A549 (cell line): Measurements from ENCODE around the gene PLK5. TPM values are rescaled to one million over a fixed set of nuclear protein-coding genes. Genes with fewer than 3 reads are reported as not detected.

Experiments
- ATAC-seq, 2 experiments: fragments of 200-7000 bp in 1 of 2; fragments of >200 bp in 1 of 2; cut with Nextera tagmentation in 1 of 2; cut with Tn5 transposase in 1 of 2; 3 replicates each; pipeline versions ENCODE4 v1.8.0 to v1.9.1; 2018 to 2020; ENCODE audit warnings: mild to moderate bottlenecking in 1 of 2, moderate library complexity in 1 of 2
- CTCF ChIA-PET: fragments of 300-600 bp; sonication (Branson Sonifier 250); formaldehyde crosslinking; extraction: SDS; loops from one replicate; lab custom pipeline; 2021; ENCODE audit warnings: antibody characterized with exemption, inconsistent platforms; lab: Yijun Ruan, JAX
- POLR2A ChIA-PET: fragments of 350-600 bp; formaldehyde crosslinking; extraction: SDS; loops from one replicate; lab custom pipeline; 2021; ENCODE audit warnings: antibody characterized with exemption, inconsistent platforms; lab: Yijun Ruan, JAX
- DNase-seq, 2 experiments: peaks; one replicate each; pipeline versions ENCODE4 v3.0.0 to v3.0.0-alpha.2; 2011 to 2016; ENCODE audit warnings: low read depth in 1 of 2, low spot score in 1 of 2
- FAIRE-seq: peaks from 2 replicates; lab custom pipeline; 2011; peaks lifted over from hg19 to GRCh38; lab: Jason Lieb, UNC
- H3K27ac ChIP-seq, 2 experiments: fragments of >200 bp; sonication (Bioruptor Twin); formaldehyde crosslinking; 3 replicates each; pipeline ENCODE4 v1.5.1; 2016 to 2017
- H3K4me1 ChIP-seq: fragments of >200 bp; sonication (Bioruptor Twin); formaldehyde crosslinking; 3 replicates; pipeline ENCODE4 v1.6.1; 2016
- H3K4me2 ChIP-seq: fragments of >200 bp; sonication (Bioruptor Twin); formaldehyde crosslinking; 3 replicates; pipeline ENCODE4 v1.6.1; 2016
- H3K4me3 ChIP-seq: fragments of >200 bp; sonication (Bioruptor Twin); formaldehyde crosslinking; 3 replicates; pipeline ENCODE4 v1.5.1; 2016
- H3K9me3 ChIP-seq: fragments of >200 bp; sonication (Bioruptor Twin); formaldehyde crosslinking; 3 replicates; pipeline ENCODE4 v1.6.1; 2016
- EHMT2 ChIP-seq: fragments of 200-600 bp; sonication (generic); IDR thresholded peaks from 2 replicates; pipeline ENCODE4 v1.6.1; 2016; ENCODE audit warnings: antibody characterized with exemption, low read depth, mild to moderate bottlenecking, moderate library complexity
- FOSL2 ChIP-seq, 2 experiments: fragments of 450-650 bp in 1 of 2; fragments of >200 bp in 1 of 2; sonication (Bioruptor Twin) in 1 of 2; formaldehyde crosslinking; IDR thresholded peaks; 2 replicates each; pipeline versions ENCODE4 v1.5.0 to v1.6.1; 2016 to 2020; ENCODE audit warnings: mild to moderate bottlenecking in 1 of 2, moderate library complexity in 1 of 2
- HOXB5 ChIP-seq: fragments of 250-450 bp; sonication (Bioruptor Pico); IDR thresholded peaks from 2 replicates; pipeline ENCODE4 v1.5.0; 2020; ENCODE audit warnings: mild to moderate bottlenecking, moderate library complexity
- ZC3H11A ChIP-seq: fragments of 450-650 bp; IDR thresholded peaks from 2 replicates; pipeline ENCODE4 v1.6.1; 2014; ENCODE audit warnings: antibody characterized with exemption, mild to moderate bottlenecking
- WGBS: methylation state at CpG from one replicate; pipeline ENCODE4 v1.1.6; 2017; ENCODE audit errors: missing lambda C conversion rate; 5-methylcytosine and 5-hydroxymethylcytosine counted together
- polyA plus RNA-seq, 4 experiments: library from polyadenylated mRNA; depleted of rRNA in 3 of 4; stranded (reverse); fragments of >200 nt; fragmentation: RNase III in 1 of 4; extraction: RNeasy Plus Mini Kit Qiagen cat#74134 plus additional on column Dnase treatment in 1 of 4; gene quantifications; 2 replicates in 3 of 4; 3 replicates in 1 of 4; pipeline ENCODE4 v1.2.3, GENCODE V29; 2011 to 2017
- small RNA-seq, 6 experiments: library from RNA; depleted of rRNA; stranded (forward); fragments of <200 nt; gene quantifications; one replicate each; pipeline ENCODE3, GENCODE V24; 2012
- TF ChIP-seq, protein P1 (sequence below): fragments of >200 bp; sonication (Bioruptor Twin); formaldehyde crosslinking; IDR thresholded peaks from 3 replicates; pipeline ENCODE4 v1.5.1; 2016
- TF ChIP-seq, protein P2 (sequence below): fragments of 150-350 bp; IDR thresholded peaks from 2 replicates; pipeline ENCODE4 v1.6.1; 2014; ENCODE audit warnings: low read depth, mild to moderate bottlenecking, low read length

The PLK5 gene
- polyA plus RNA-seq, 2 of the 4 experiments (the other 2 are of a cell fraction), result not detected

DNA sequence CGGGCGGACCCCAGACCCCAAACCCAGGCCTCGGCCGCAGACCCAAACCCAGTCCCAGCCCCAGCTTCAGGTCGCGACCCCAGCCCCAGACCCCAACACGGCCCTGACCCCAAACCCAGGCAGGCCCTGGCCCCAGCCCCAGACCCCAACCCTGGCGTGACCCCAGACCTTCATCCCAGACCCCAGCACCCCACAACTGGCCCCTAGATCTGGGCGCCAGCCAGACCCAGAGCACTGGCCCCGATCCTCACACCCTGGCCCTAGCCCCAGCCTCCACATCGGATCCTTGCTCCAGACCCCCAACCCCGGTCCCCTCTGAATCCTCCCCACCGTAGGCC is 61.3 kb downstream of the PLK5 start:
- Histone ChIP-seq H3K9me3 (no peaks in the 10 kb centered on the region), H3K4me3 (no peak overlapping the region), H3K4me2 (no peak overlapping the region), H3K4me1 (peaks cover 14% of the 10 kb centered on the region), H3K27ac (no peak overlapping the region)
- CTCF ChIA-PET, result interaction anchor here (1.1 kb wide), 1 partner anchor 39 kb away, joined by 3 read pairs; no protein-coding TSS in a partner anchor
- FAIRE-seq (no peak), DNase-seq (no peak), ATAC-seq (no peak)
- TF ChIP-seq, protein P1, sequence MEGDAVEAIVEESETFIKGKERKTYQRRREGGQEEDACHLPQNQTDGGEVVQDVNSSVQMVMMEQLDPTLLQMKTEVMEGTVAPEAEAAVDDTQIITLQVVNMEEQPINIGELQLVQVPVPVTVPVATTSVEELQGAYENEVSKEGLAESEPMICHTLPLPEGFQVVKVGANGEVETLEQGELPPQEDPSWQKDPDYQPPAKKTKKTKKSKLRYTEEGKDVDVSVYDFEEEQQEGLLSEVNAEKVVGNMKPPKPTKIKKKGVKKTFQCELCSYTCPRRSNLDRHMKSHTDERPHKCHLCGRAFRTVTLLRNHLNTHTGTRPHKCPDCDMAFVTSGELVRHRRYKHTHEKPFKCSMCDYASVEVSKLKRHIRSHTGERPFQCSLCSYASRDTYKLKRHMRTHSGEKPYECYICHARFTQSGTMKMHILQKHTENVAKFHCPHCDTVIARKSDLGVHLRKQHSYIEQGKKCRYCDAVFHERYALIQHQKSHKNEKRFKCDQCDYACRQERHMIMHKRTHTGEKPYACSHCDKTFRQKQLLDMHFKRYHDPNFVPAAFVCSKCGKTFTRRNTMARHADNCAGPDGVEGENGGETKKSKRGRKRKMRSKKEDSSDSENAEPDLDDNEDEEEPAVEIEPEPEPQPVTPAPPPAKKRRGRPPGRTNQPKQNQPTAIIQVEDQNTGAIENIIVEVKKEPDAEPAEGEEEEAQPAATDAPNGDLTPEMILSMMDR, result no peak
- TF ChIP-seq EHMT2, result no peak
- no peak for TF ChIP-seq ZC3H11A
- TF ChIP-seq, protein P2, sequence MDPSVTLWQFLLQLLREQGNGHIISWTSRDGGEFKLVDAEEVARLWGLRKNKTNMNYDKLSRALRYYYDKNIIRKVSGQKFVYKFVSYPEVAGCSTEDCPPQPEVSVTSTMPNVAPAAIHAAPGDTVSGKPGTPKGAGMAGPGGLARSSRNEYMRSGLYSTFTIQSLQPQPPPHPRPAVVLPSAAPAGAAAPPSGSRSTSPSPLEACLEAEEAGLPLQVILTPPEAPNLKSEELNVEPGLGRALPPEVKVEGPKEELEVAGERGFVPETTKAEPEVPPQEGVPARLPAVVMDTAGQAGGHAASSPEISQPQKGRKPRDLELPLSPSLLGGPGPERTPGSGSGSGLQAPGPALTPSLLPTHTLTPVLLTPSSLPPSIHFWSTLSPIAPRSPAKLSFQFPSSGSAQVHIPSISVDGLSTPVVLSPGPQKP, result no peak
- TF ChIP-seq FOSL2 (IDR thresholded peaks at IDR 0.05), result no peak
- no peak for TF ChIP-seq FOSL2 (CRISPR knock-in tag; IDR thresholded peaks at IDR 0.05)
- no peak for TF ChIP-seq HOXB5 (CRISPR knock-in tag)
- no CpG with 5 or more reads among the region's 13 CpGs for WGBS
- POLR2A ChIA-PET, result no interaction called here

Small RNAs within 50 kb of the gene (small RNA-seq; reads per million reads assigned to genes)
- gene AC005943.2, result 0 reads per million in 6 experiments
- 0 to 0.04 (median 0) reads per million in 6 experiments for gene RN7SL477P

Other genes with a start within 250 kb of the PLK5 start
- 22.7 and 24.8 TPM in 2 replicates for gene FAM174C, start 248.5 kb upstream of the PLK5 start, polyA plus RNA-seq (2011; rRNA removed)
- 35.6 to 37.6 TPM (median 37.1 TPM) in 3 replicates for gene FAM174C, start 248.5 kb upstream of the PLK5 start, polyA plus RNA-seq (2017; fragmentation: RNase III; extraction: RNeasy Plus Mini Kit Qiagen cat#74134 plus additional on column Dnase treatment)
- 0.16 and 0.24 TPM in 2 replicates for gene EFNA2, start 238.2 kb upstream of the PLK5 start, polyA plus RNA-seq (2011; rRNA removed)
- gene EFNA2, start 238.2 kb upstream of the PLK5 start, polyA plus RNA-seq (2017; fragmentation: RNase III; extraction: RNeasy Plus Mini Kit Qiagen cat#74134 plus additional on column Dnase treatment), result 0.84 to 1.3 TPM (median 1.2 TPM) in 3 replicates
- 18.6 and 19.3 TPM in 2 replicates for gene NDUFS7, start 140.2 kb upstream of the PLK5 start, polyA plus RNA-seq (2011; rRNA removed)
- gene NDUFS7, start 140.2 kb upstream of the PLK5 start, polyA plus RNA-seq (2017; fragmentation: RNase III; extraction: RNeasy Plus Mini Kit Qiagen cat#74134 plus additional on column Dnase treatment), result 68.4 to 72.8 TPM (median 68.9 TPM) in 3 replicates
- 11.3 and 13.6 TPM in 2 replicates for gene GAMT, start 122.5 kb upstream of the PLK5 start, polyA plus RNA-seq (2011; rRNA removed)
- 24.7 to 26.0 TPM (median 25.7 TPM) in 3 replicates for gene GAMT, start 122.5 kb upstream of the PLK5 start, polyA plus RNA-seq (2017; fragmentation: RNase III; extraction: RNeasy Plus Mini Kit Qiagen cat#74134 plus additional on column Dnase treatment)
- 47.8 and 58.9 TPM in 2 replicates for gene DAZAP1, start 116.5 kb upstream of the PLK5 start, polyA plus RNA-seq (2011; rRNA removed)
- gene DAZAP1, start 116.5 kb upstream of the PLK5 start, polyA plus RNA-seq (2017; fragmentation: RNase III; extraction: RNeasy Plus Mini Kit Qiagen cat#74134 plus additional on column Dnase treatment), result 86.3 to 87.7 TPM (median 86.5 TPM) in 3 replicates
- 485 and 525 TPM in 2 replicates for gene RPS15, start 85.7 kb upstream of the PLK5 start, polyA plus RNA-seq (2011; rRNA removed)
- gene RPS15, start 85.7 kb upstream of the PLK5 start, polyA plus RNA-seq (2017; fragmentation: RNase III; extraction: RNeasy Plus Mini Kit Qiagen cat#74134 plus additional on column Dnase treatment), result 1,370 to 1,458 TPM (median 1,378 TPM) in 3 replicates
- 0.32 and 0.36 TPM in 2 replicates for gene APC2, start 74.0 kb upstream of the PLK5 start, polyA plus RNA-seq (2011; rRNA removed)
- gene APC2, start 74.0 kb upstream of the PLK5 start, polyA plus RNA-seq (2017; fragmentation: RNase III; extraction: RNeasy Plus Mini Kit Qiagen cat#74134 plus additional on column Dnase treatment), result 1.3 to 1.6 TPM (median 1.6 TPM) in 3 replicates
- 6.5 and 8.2 TPM in 2 replicates for gene C19orf25, start 44.9 kb upstream of the PLK5 start, polyA plus RNA-seq (2011; rRNA removed)
- gene C19orf25, start 44.9 kb upstream of the PLK5 start, polyA plus RNA-seq (2017; fragmentation: RNase III; extraction: RNeasy Plus Mini Kit Qiagen cat#74134 plus additional on column Dnase treatment), result 17.1 to 20.7 TPM (median 18.9 TPM) in 3 replicates
- 0.76 and 1.0 TPM in 2 replicates for gene PCSK4, start 33.7 kb upstream of the PLK5 start, polyA plus RNA-seq (2011; rRNA removed)
- gene PCSK4, start 33.7 kb upstream of the PLK5 start, polyA plus RNA-seq (2017; fragmentation: RNase III; extraction: RNeasy Plus Mini Kit Qiagen cat#74134 plus additional on column Dnase treatment), result 1.2 to 3.7 TPM (median 2.1 TPM) in 3 replicates
- 1.5 and 1.8 TPM in 2 replicates for gene REEP6, start 32.9 kb upstream of the PLK5 start, polyA plus RNA-seq (2011; rRNA removed)
- 3.6 to 4.8 TPM (median 4.3 TPM) in 3 replicates for gene REEP6, start 32.9 kb upstream of the PLK5 start, polyA plus RNA-seq (2017; fragmentation: RNase III; extraction: RNeasy Plus Mini Kit Qiagen cat#74134 plus additional on column Dnase treatment)
- gene ADAMTSL5, start 11.1 kb upstream of the PLK5 start, polyA plus RNA-seq (2011; rRNA removed), result 1.4 and 2.3 TPM in 2 replicates
- gene ADAMTSL5, start 11.1 kb upstream of the PLK5 start, polyA plus RNA-seq (2017; fragmentation: RNase III; extraction: RNeasy Plus Mini Kit Qiagen cat#74134 plus additional on column Dnase treatment), result 3.0 to 4.1 TPM (median 3.1 TPM) in 3 replicates
- gene MEX3D, start 44.2 kb downstream of the PLK5 start, polyA plus RNA-seq (2011; rRNA removed), result 1.4 and 2.1 TPM in 2 replicates
- 6.6 to 7.5 TPM (median 7.1 TPM) in 3 replicates for gene MEX3D, start 44.2 kb downstream of the PLK5 start, polyA plus RNA-seq (2017; fragmentation: RNase III; extraction: RNeasy Plus Mini Kit Qiagen cat#74134 plus additional on column Dnase treatment)
- 22.7 and 23.3 TPM in 2 replicates for gene MBD3, start 68.8 kb downstream of the PLK5 start, polyA plus RNA-seq (2011; rRNA removed)
- gene MBD3, start 68.8 kb downstream of the PLK5 start, polyA plus RNA-seq (2017; fragmentation: RNase III; extraction: RNeasy Plus Mini Kit Qiagen cat#74134 plus additional on column Dnase treatment), result 35.1 to 41.4 TPM (median 39.2 TPM) in 3 replicates
- gene UQCR11, start 81.4 kb downstream of the PLK5 start, polyA plus RNA-seq (2011; rRNA removed), result 111 and 136 TPM in 2 replicates
- gene UQCR11, start 81.4 kb downstream of the PLK5 start, polyA plus RNA-seq (2017; fragmentation: RNase III; extraction: RNeasy Plus Mini Kit Qiagen cat#74134 plus additional on column Dnase treatment), result 152 to 167 TPM (median 159 TPM) in 3 replicates
- gene TCF3, start 128.5 kb downstream of the PLK5 start, polyA plus RNA-seq (2011; rRNA removed), result 21.3 and 25.6 TPM in 2 replicates
- gene TCF3, start 128.5 kb downstream of the PLK5 start, polyA plus RNA-seq (2017; fragmentation: RNase III; extraction: RNeasy Plus Mini Kit Qiagen cat#74134 plus additional on column Dnase treatment), result 49.5 to 55.9 TPM (median 52.6 TPM) in 3 replicates
- gene ONECUT3, start 229.4 kb downstream of the PLK5 start, polyA plus RNA-seq (2011; rRNA removed), result not detected in 2 replicates
- 0.01 TPM in 1 of 3 replicates, not detected in the others for gene ONECUT3, start 229.4 kb downstream of the PLK5 start, polyA plus RNA-seq (2017; fragmentation: RNase III; extraction: RNeasy Plus Mini Kit Qiagen cat#74134 plus additional on column Dnase treatment)